ENCODE measurements around the gene SMARCA2. TPM values are rescaled to one million over a fixed set of nuclear protein-coding genes. Genes with fewer than 3 reads are reported as not detected.
A peak's percentile ranks its signal among the peaks of the same experiment; 100 is the strongest.

The SMARCA2 gene
- total and polyA plus RNA-seq, 9 of the 15 experiments (the other 6 are each of a cell fraction or from before 2014, with no cell fraction given), result 8.0 to 34.8 (median 25.5) TPM

- Histone ChIP-seq H3K4me1 (replicated peaks in 1 of 2; ENCODE audit: control insufficient read depth in 2 of 2, insufficient read depth in 2 of 2, low read length in 2 of 2) (peaks cover 5 to 12% of the 10 kb centered on the region in 2 experiments; a peak in 3 of 5 replicates), H3K9ac (ENCODE audit: insufficient read depth in 1 of 2, low read depth in 2 of 2, low read length in 2 of 2) (peak overlapping the region in 1 of 2 experiments; percentile 79; a peak in 3 of 4 replicates), H3K9me3 (replicated peaks; ENCODE audit: control insufficient read depth, insufficient read depth, low read depth, low read length) (no peaks in the 10 kb centered on the region), H3K4me2 (ENCODE audit: insufficient read depth, low read length) (peak overlapping the region; percentile 79), H3K27ac (ENCODE audit: extremely low read depth, low read depth, low read length) (no peak overlapping the region), H3K36me3 (ENCODE audit: control insufficient read depth, insufficient read depth, low read length) (no peaks in the 10 kb centered on the region), H3K4me3 (peak overlapping the region; percentile 30), H4K20me1 (replicated peaks; ENCODE audit: control insufficient read depth, insufficient read depth, low read length) (no peaks in the 10 kb centered on the region), H3K79me2 (ENCODE audit: control insufficient read depth, insufficient read depth, low read length) (no peaks in the 10 kb centered on the region), H2AFZ (ENCODE audit: low read depth, low read length) (peak overlapping the region; percentile 92), H3K9me1 (ENCODE audit: control insufficient read depth, insufficient read depth, low read length) (no peaks in the 10 kb centered on the region), H3K27me3 (ENCODE audit: control insufficient read depth in 2 of 2, insufficient read depth in 2 of 2, low read length in 2 of 2) (peaks cover 0 to 8% of the 10 kb centered on the region in 2 experiments; a peak in 2 of 5 replicates)
- ChIA-PET CTCF (ENCODE audit: low intra/inter-chr PET ratio) (no interaction called here), POLR2A (interaction anchor here (0.7 to 0.8 kb wide), 2 partner anchors 15 to 1930 kb away, joined by 3 read pairs; no protein-coding TSS in a partner anchor)
- WGBS (ENCODE audit: insufficient coverage, low coverage, missing lambda C conversion rate), result 0% methylated on average over 17 of the region's 38 CpGs
- no TSS peak for BruUV-seq (replicated peaks)
- ATAC-seq (peak; percentile 94), FAIRE-seq (no peak), DNase-seq (ENCODE audit: extremely low read depth in 1 of 4, low spot score in 3 of 4) (peak; percentile 63 to 75 (median 73))
- intact Hi-C loops (cut with micrococcal nuclease) (no loop called here), in situ Hi-C loops (cut with MboI) (no loop called here)
- TF ChIP-seq ZNF212 (CRISPR knock-in tag; IDR thresholded peaks at IDR 0.05) (no peak), ZNF511 (CRISPR knock-in tag; IDR thresholded peaks at IDR 0.05) (no peak), MAX (CRISPR knock-in tag; IDR thresholded peaks at IDR 0.05) (no peak), REST (IDR thresholded peaks at IDR 0.05; ENCODE audit: borderline replicate concordance) (no peak), REST (CRISPR knock-in tag; IDR thresholded peaks at IDR 0.05; ENCODE audit: low read depth) (no peak), ZNF143 (CRISPR knock-in tag; IDR thresholded peaks at IDR 0.05) (no peak), FOXJ3 (CRISPR knock-in tag; IDR thresholded peaks at IDR 0.05) (no peak), KDM1A (IDR thresholded peaks at IDR 0.05) (no peak), PKNOX1 (IDR thresholded peaks at IDR 0.05) (0 out of 2 replicates have a peak, but pooled peaks have one; percentile 21), RBFOX2 (IDR thresholded peaks at IDR 0.05; ENCODE audit: low read depth, low read length) (no peak), MTA1 (IDR thresholded peaks at IDR 0.05; ENCODE audit: borderline replicate concordance) (no peak), HNRNPH1 (optimal IDR thresholded peaks at IDR 0.05; ENCODE audit: low read depth, low read length) (no peak)
Observed at GRCh38 chr9:2241836-2242741, 226.9 kb downstream of the SMARCA2 start.

All from K562 (cell line).